ENCODE results near the gene RAPGEF3. TPM values are rescaled to one million over a fixed set of nuclear protein-coding genes. Genes with fewer than 3 reads are reported as not detected.

The RAPGEF3 gene
- total and polyA plus RNA-seq, 2 of the 13 experiments (the other 11 are each of a cell fraction or from before 2014, with no cell fraction given): 0.07 TPM

- TF ChIP-seq ZNF652 (CRISPR knock-in tag; IDR thresholded peaks at IDR 0.05; ENCODE audit: borderline replicate concordance, low read depth): no peak
- no peak for TF ChIP-seq ARID5B (CRISPR knock-in tag; IDR thresholded peaks at IDR 0.05)
- TF ChIP-seq TBX2 (CRISPR knock-in tag; IDR thresholded peaks at IDR 0.05; ENCODE audit: borderline replicate concordance): no peak
- TF ChIP-seq CBX1 (IDR thresholded peaks at IDR 0.05; ENCODE audit: low read depth): no peak
- TF ChIP-seq, protein P1, sequence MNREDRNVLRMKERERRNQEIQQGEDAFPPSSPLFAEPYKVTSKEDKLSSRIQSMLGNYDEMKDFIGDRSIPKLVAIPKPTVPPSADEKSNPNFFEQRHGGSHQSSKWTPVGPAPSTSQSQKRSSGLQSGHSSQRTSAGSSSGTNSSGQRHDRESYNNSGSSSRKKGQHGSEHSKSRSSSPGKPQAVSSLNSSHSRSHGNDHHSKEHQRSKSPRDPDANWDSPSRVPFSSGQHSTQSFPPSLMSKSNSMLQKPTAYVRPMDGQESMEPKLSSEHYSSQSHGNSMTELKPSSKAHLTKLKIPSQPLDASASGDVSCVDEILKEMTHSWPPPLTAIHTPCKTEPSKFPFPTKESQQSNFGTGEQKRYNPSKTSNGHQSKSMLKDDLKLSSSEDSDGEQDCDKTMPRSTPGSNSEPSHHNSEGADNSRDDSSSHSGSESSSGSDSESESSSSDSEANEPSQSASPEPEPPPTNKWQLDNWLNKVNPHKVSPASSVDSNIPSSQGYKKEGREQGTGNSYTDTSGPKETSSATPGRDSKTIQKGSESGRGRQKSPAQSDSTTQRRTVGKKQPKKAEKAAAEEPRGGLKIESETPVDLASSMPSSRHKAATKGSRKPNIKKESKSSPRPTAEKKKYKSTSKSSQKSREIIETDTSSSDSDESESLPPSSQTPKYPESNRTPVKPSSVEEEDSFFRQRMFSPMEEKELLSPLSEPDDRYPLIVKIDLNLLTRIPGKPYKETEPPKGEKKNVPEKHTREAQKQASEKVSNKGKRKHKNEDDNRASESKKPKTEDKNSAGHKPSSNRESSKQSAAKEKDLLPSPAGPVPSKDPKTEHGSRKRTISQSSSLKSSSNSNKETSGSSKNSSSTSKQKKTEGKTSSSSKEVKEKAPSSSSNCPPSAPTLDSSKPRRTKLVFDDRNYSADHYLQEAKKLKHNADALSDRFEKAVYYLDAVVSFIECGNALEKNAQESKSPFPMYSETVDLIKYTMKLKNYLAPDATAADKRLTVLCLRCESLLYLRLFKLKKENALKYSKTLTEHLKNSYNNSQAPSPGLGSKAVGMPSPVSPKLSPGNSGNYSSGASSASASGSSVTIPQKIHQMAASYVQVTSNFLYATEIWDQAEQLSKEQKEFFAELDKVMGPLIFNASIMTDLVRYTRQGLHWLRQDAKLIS (CRISPR knock-in tag; IDR thresholded peaks at IDR 0.05): no peak
- no peak for TF ChIP-seq ZNF781 (CRISPR knock-in tag; IDR thresholded peaks at IDR 0.05; ENCODE audit: borderline replicate concordance, not compliant biosample characterization)
- no peak for TF ChIP-seq SCMH1 (CRISPR knock-in tag; IDR thresholded peaks at IDR 0.05; ENCODE audit: borderline replicate concordance)
- no peak for TF ChIP-seq ZNF329 (CRISPR knock-in tag; IDR thresholded peaks at IDR 0.05; ENCODE audit: low read depth)
These were observed 26.2 kb downstream of the RAPGEF3 start (continued) for GRCh38 chr12:47732504-47732903.
